BLaER1 (cell line): ENCODE data around the gene IL1RN.

Source experiments
- H3K27ac ChIP-seq: shearing (Covaris generic); formaldehyde crosslinking; 2 replicates; pipeline ENCODE4 v1.8.1; 2022
- H3K27me3 ChIP-seq: shearing (Covaris generic); formaldehyde crosslinking; 2 replicates; pipeline ENCODE4 v1.8.1; 2022
- H3K36me3 ChIP-seq: shearing (Covaris generic); formaldehyde crosslinking; 2 replicates; pipeline ENCODE4 v1.8.1; 2022
- H3K4me1 ChIP-seq: shearing (Covaris generic); formaldehyde crosslinking; 2 replicates; pipeline ENCODE4 v1.8.1; 2022
- H3K4me2 ChIP-seq: shearing (Covaris generic); formaldehyde crosslinking; 2 replicates; pipeline ENCODE4 v1.8.1; 2022
- H3K4me3 ChIP-seq: shearing (Covaris generic); formaldehyde crosslinking; 2 replicates; pipeline ENCODE4 v1.8.1; 2022
- H3K9ac ChIP-seq: shearing (Covaris generic); formaldehyde crosslinking; 2 replicates; pipeline ENCODE4 v1.8.1; 2022
- H3K9me3 ChIP-seq: shearing (Covaris generic); formaldehyde crosslinking; 2 replicates; pipeline ENCODE4 v1.8.1; 2022
- H4K20me1 ChIP-seq: shearing (Covaris generic); formaldehyde crosslinking; 2 replicates; pipeline ENCODE4 v1.8.1; 2022
- Cebpa-rat ChIP-seq: shearing (Covaris generic); IDR thresholded peaks from 2 replicates; pipeline ENCODE4 v1.8.1; 2022

The IL1RN gene

GRCh38 chr2:113114996-113115395, 12.4 kb upstream of the IL1RN start:
- Histone ChIP-seq H4K20me1 (no peaks in the 10 kb centered on the region), H3K36me3 (no peaks in the 10 kb centered on the region), H3K27ac (no peak overlapping the region), H3K9me3 (no peaks in the 10 kb centered on the region), H3K9ac (no peak overlapping the region), H3K4me3 (no peak overlapping the region), H3K4me2 (peak overlapping the region; percentile 71; the same call in 1 of the 2 replicates), H3K27me3 (no peaks in the 10 kb centered on the region), H3K4me1 (peaks cover 22% of the 10 kb centered on the region)
- TF ChIP-seq Cebpa-rat = no peak

GRCh38 chr2:113116100-113116958, 11.1 kb upstream of the IL1RN start:
- Histone ChIP-seq H4K20me1 (no peaks in the 10 kb centered on the region), H3K9ac (no peak overlapping the region), H3K27me3 (no peaks in the 10 kb centered on the region), H3K36me3 (no peaks in the 10 kb centered on the region), H3K9me3 (no peaks in the 10 kb centered on the region), H3K4me1 (peaks cover 22% of the 10 kb centered on the region), H3K4me2 (peak overlapping the region; percentile 71), H3K27ac (no peak overlapping the region), H3K4me3 (no peak overlapping the region)
- no peak for TF ChIP-seq Cebpa-rat

GRCh38 chr2:113117541-113118262, 9.7 kb upstream of the IL1RN start:
- no peak overlapping the region for H3K27ac ChIP-seq

GRCh38 chr2:113118263-113118657, 9.1 kb upstream of the IL1RN start:
- H3K27ac ChIP-seq = no peak overlapping the region
- no peak for TF ChIP-seq Cebpa-rat

More at GRCh38 chr2:113117541-113118262, 9.7 kb upstream of the IL1RN start:
- Histone ChIP-seq H3K9me3 (no peaks in the 10 kb centered on the region), H3K4me3 (no peak overlapping the region), H3K27me3 (no peaks in the 10 kb centered on the region), H3K9ac (no peak overlapping the region), H3K4me1 (peaks cover 22% of the 10 kb centered on the region), H3K4me2 (no peak overlapping the region), H4K20me1 (no peaks in the 10 kb centered on the region), H3K36me3 (no peaks in the 10 kb centered on the region)
- no peak for TF ChIP-seq Cebpa-rat

GRCh38 chr2:113119111-113119510, 8.3 kb upstream of the IL1RN start:
- Histone ChIP-seq H3K4me3 (no peak overlapping the region), H3K4me1 (peaks cover 26% of the 10 kb centered on the region), H3K36me3 (no peaks in the 10 kb centered on the region), H3K9ac (no peak overlapping the region), H4K20me1 (no peaks in the 10 kb centered on the region), H3K27me3 (no peaks in the 10 kb centered on the region), H3K4me2 (no peak overlapping the region), H3K9me3 (no peaks in the 10 kb centered on the region), H3K27ac (no peak overlapping the region)
- TF ChIP-seq Cebpa-rat = no peak

More at GRCh38 chr2:113118263-113118657, 9.1 kb upstream of the IL1RN start:
- Histone ChIP-seq H3K4me2 (no peak overlapping the region), H3K27me3 (no peaks in the 10 kb centered on the region), H3K4me1 (peaks cover 22% of the 10 kb centered on the region), H3K4me3 (no peak overlapping the region), H3K9me3 (no peaks in the 10 kb centered on the region), H3K36me3 (no peaks in the 10 kb centered on the region), H4K20me1 (no peaks in the 10 kb centered on the region), H3K9ac (no peak overlapping the region)

GRCh38 chr2:113120861-113121260, 6.5 kb upstream of the IL1RN start:
- Histone ChIP-seq H3K4me3 (no peak overlapping the region), H3K27me3 (no peaks in the 10 kb centered on the region), H3K4me1 (peaks cover 28% of the 10 kb centered on the region), H3K4me2 (no peak overlapping the region), H3K9me3 (no peaks in the 10 kb centered on the region), H3K36me3 (no peaks in the 10 kb centered on the region), H4K20me1 (no peaks in the 10 kb centered on the region), H3K27ac (no peak overlapping the region), H3K9ac (no peak overlapping the region)
- TF ChIP-seq Cebpa-rat = no peak

GRCh38 chr2:113122364-113122763, 5.0 kb upstream of the IL1RN start:
- Histone ChIP-seq H3K4me2 (no peak overlapping the region), H3K36me3 (no peaks in the 10 kb centered on the region), H3K27ac (no peak overlapping the region), H4K20me1 (no peaks in the 10 kb centered on the region), H3K9me3 (no peaks in the 10 kb centered on the region), H3K4me3 (no peak overlapping the region), H3K4me1 (peaks cover 14% of the 10 kb centered on the region), H3K9ac (no peak overlapping the region), H3K27me3 (no peaks in the 10 kb centered on the region)
- no peak for TF ChIP-seq Cebpa-rat

GRCh38 chr2:113123726-113124125, 3.7 kb upstream of the IL1RN start:
- Histone ChIP-seq H3K36me3 (no peaks in the 10 kb centered on the region), H3K9ac (no peak overlapping the region), H3K4me3 (no peak overlapping the region), H3K4me2 (peak overlapping the region; percentile 71), H3K27me3 (no peaks in the 10 kb centered on the region), H3K4me1 (peaks cover 14% of the 10 kb centered on the region), H3K9me3 (no peaks in the 10 kb centered on the region), H4K20me1 (no peaks in the 10 kb centered on the region), H3K27ac (no peak overlapping the region)
- TF ChIP-seq Cebpa-rat = no peak

- peak overlapping the region; percentile 71 for H3K4me2 ChIP-seq
- no peak overlapping the region for H3K27ac ChIP-seq
These were observed 3.0 kb upstream of the IL1RN start for GRCh38 chr2:113124181-113124961.

More at GRCh38 chr2:113124181-113124961, 3.0 kb upstream of the IL1RN start:
- Histone ChIP-seq H3K4me3 (no peak overlapping the region), H3K36me3 (no peaks in the 10 kb centered on the region), H3K9ac (no peak overlapping the region), H4K20me1 (no peaks in the 10 kb centered on the region), H3K4me1 (peaks cover 14% of the 10 kb centered on the region), H3K27me3 (no peaks in the 10 kb centered on the region), H3K9me3 (no peaks in the 10 kb centered on the region)
- TF ChIP-seq Cebpa-rat = no peak
